ENCODE results near the gene ATP2B3. TPM values are rescaled to one million over a fixed set of nuclear protein-coding genes. Genes with fewer than 3 reads are reported as not detected.
A peak's percentile ranks its signal among the peaks of the same experiment; 100 is the strongest.

The ATP2B3 gene
- total RNA-seq, 4 donors from 2014 or later, result under 0.01 to 0.33 (median 0.21) TPM

- peak overlapping the region in 1 of 4 donors; percentile 33 for H3K27ac ChIP-seq (replicated peaks in 1 of 4)
- intact Hi-C loops (cut with DNase I), result no loop called here
- H3K4me3 ChIP-seq, result no peak overlapping the region
- 66% methylated on average over 8 of the region's 9 CpGs for WGBS
- H3K36me3 ChIP-seq, result no peaks in the 10 kb centered on the region
- peaks cover 12 to 31% (median 29%) of the 10 kb centered on the region in 4 donors for H3K4me1 ChIP-seq
- H3K9me3 ChIP-seq, result no peaks in the 10 kb centered on the region
- H3K27me3 ChIP-seq, result peaks cover 0 to 5% (median 0%) of the 10 kb centered on the region in 4 donors
- TF ChIP-seq POLR2AphosphoS5 (IDR thresholded peaks at IDR 0.05) (no peak), CTCF (IDR thresholded peaks at IDR 0.05) (no peak), EP300 (IDR thresholded peaks at IDR 0.05) (no peak), POLR2A (IDR thresholded peaks at IDR 0.05; ENCODE audit: low read depth) (no peak)
- DNase-seq (ENCODE audit: extremely low spot score), result no peak
These were observed 39.5 kb upstream of the ATP2B3 start for GRCh38 chrX:153477901-153478300.

DNA sequence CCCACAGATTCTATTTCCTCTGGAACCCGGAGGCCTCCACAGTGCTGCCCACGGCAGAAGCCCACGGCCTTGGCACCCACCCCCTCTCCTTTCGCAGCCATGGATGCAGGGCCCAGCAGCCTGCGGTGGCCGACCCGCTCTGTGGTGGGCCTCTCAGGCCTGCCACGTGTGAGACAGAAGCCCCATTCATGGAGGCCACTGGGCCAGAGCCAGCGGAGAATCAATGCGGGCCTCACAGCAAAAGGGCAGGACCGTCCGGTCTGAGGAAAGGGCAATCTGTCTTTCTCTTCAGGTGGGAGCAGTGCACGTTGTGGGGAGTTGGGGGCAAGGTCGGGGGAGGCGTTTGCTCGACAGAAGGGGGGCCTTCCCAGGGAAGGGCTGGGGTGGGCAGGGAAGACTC, 38.7 kb upstream of the ATP2B3 start:
- TF ChIP-seq POLR2A (IDR thresholded peaks at IDR 0.05; ENCODE audit: low read depth) (no peak), POLR2AphosphoS5 (IDR thresholded peaks at IDR 0.05) (no peak), EP300 (IDR thresholded peaks at IDR 0.05) (no peak), CTCF (IDR thresholded peaks at IDR 0.05) (no peak)
- no peaks in the 10 kb centered on the region for H3K36me3 ChIP-seq
- 86% methylated on average over 7 of the region's 16 CpGs for WGBS
- no peak for DNase-seq (ENCODE audit: extremely low spot score)
- H3K4me1 ChIP-seq, result peaks cover 12 to 31% (median 29%) of the 10 kb centered on the region in 4 donors
- peaks cover 0 to 5% (median 0%) of the 10 kb centered on the region in 4 donors for H3K27me3 ChIP-seq
- intact Hi-C loops (cut with DNase I), result no loop called here
- H3K4me3 ChIP-seq, result no peak overlapping the region
- no peak overlapping the region for H3K27ac ChIP-seq (replicated peaks in 1 of 4)
- no peaks in the 10 kb centered on the region for H3K9me3 ChIP-seq

DNA sequence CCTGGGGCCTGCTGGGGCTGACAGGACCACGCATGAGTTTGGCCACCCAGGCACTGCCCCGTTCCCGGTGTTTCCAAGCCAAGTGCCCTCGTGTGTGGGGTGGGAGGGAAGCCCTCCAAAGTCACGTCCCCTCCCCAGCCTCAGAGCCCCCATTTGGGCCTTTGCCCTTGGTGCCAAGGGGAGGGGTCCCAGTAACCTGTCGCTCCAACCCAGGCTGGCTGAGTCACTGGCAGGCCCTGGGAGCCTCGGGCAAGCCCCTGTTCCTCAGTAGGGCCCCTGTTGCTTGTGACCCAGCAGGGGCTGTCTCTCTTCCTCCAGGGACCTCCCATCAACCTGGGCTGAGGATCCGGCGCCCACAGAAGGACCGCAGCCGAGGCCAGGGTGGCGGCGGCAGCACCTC, 36.4 kb upstream of the ATP2B3 start:
- no peak overlapping the region for H3K4me3 ChIP-seq
- H3K4me1 ChIP-seq, result peaks cover 6 to 16% (median 12%) of the 10 kb centered on the region in 4 donors
- intact Hi-C loops (cut with DNase I), result no loop called here
- H3K36me3 ChIP-seq, result no peaks in the 10 kb centered on the region
- no peak for DNase-seq (ENCODE audit: extremely low spot score)
- H3K27me3 ChIP-seq, result peaks cover 0 to under 1% (median 0%) of the 10 kb centered on the region in 4 donors
- H3K9me3 ChIP-seq, result no peaks in the 10 kb centered on the region
- WGBS, result 89% methylated on average over 11 of the region's 13 CpGs
- no peak for TF ChIP-seq POLR2AphosphoS5 (IDR thresholded peaks at IDR 0.05)
- H3K27ac ChIP-seq (replicated peaks in 1 of 4), result no peak overlapping the region

GRCh38 chrX:153482376-153483015, 34.9 kb upstream of the ATP2B3 start:
- H3K4me1 ChIP-seq, result peaks cover under 1 to 3% (median 2%) of the 10 kb centered on the region in 4 donors
- no peak overlapping the region for H3K4me3 ChIP-seq
- WGBS, result 89% methylated on average over 13 of the region's 23 CpGs
- no peaks in the 10 kb centered on the region for H3K36me3 ChIP-seq
- H3K27me3 ChIP-seq, result no peaks in the 10 kb centered on the region
- no peaks in the 10 kb centered on the region for H3K9me3 ChIP-seq
- intact Hi-C loops (cut with DNase I), result no loop called here
- DNase-seq (ENCODE audit: extremely low spot score), result no peak
- H3K27ac ChIP-seq (replicated peaks in 1 of 4), result no peak overlapping the region
- TF ChIP-seq CTCF (IDR thresholded peaks at IDR 0.05), result no peak

- H3K4me1 ChIP-seq, result peaks cover 2 to 19% (median 15%) of the 10 kb centered on the region in 4 donors
- no peaks in the 10 kb centered on the region for H3K27me3 ChIP-seq
- 87% methylated on average over 23 of the region's 30 CpGs for WGBS
- no peak overlapping the region for H3K27ac ChIP-seq (replicated peaks in 1 of 4)
- H3K4me3 ChIP-seq, result no peak overlapping the region
- TF ChIP-seq CTCF (IDR thresholded peaks at IDR 0.05) (no peak), POLR2AphosphoS5 (IDR thresholded peaks at IDR 0.05) (no peak), POLR2A (IDR thresholded peaks at IDR 0.05; ENCODE audit: low read depth) (no peak), EP300 (IDR thresholded peaks at IDR 0.05) (no peak)
- intact Hi-C loops (cut with DNase I), result no loop called here
- H3K36me3 ChIP-seq, result no peaks in the 10 kb centered on the region
- DNase-seq (ENCODE audit: extremely low spot score), result no peak
- H3K9me3 ChIP-seq, result no peaks in the 10 kb centered on the region
These were observed 31.9 kb upstream of the ATP2B3 start for GRCh38 chrX:153485396-153486080.
